Cortex of kidney (tissue), 1 donor: Measurements from ENCODE around the gene NTF4.

Source experiments
- DNase-seq: peaks from one replicate; lab custom pipeline; 2025; lab: John Stamatoyannopoulos, UW

The NTF4 gene

DNA sequence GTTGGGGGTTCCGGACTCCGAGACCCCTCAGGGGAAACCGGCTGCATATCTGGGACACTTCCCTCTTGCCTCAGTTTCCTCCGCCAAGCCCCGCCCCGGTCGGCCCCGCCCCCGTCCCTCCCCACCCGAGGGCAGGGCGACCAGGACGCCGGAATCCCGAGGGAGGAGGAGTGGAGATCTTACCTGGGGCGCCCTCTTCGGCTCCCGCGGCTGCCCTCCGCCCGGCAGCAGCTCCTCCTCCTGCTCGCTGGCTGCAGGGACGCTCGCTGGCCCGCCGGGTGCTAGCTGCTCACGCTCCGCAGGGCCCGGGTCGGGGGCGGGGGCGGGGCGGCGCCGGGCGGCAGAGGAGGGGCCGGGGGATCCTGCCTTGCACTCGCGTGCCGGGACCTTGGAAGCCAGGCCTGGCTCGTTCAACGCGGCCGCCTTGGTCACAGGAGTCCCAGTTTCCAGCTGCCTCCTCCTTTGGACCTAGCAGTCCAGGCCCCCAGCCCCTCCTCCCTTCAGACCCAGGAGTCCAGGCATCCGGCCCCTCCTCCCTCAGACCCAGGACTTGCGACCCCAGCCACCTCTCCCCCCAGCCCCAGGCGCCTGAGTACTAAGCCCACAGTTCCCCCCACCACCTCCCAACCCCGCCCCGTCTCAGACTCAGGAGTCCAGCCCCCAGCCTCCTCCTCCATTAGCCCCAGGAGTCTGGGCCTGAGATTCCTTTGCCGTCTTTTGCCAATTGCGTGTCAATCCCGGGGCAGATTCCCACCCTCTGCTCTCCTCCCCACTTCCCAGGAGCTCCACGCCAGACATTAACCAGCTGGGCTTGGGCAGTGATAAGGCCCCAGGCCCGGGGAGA, at the start of gene NTF4:
Gene NTF4 (minus strand): TSS at position 51 of the 844 bp plus-strand sequence. CDS start 2,821 bp downstream, outside the sequence.
- DNase-seq = no peak

- DNase-seq = no peak
These were observed 49.4 kb upstream of the NTF4 start, which contains the start of gene LIN7B for GRCh38 chr19:49113762-49114629. TSS of gene LIN7B (plus strand) at chr19:49114370. CDS start at chr19:49114405, 35 bp downstream.

- DNase-seq = no peak
These were observed 46.8 kb upstream of the NTF4 start for GRCh38 chr19:49111218-49111998.

- DNase-seq = no peak
These were observed 45.9 kb upstream of the NTF4 start for GRCh38 chr19:49110567-49110966.

DNA sequence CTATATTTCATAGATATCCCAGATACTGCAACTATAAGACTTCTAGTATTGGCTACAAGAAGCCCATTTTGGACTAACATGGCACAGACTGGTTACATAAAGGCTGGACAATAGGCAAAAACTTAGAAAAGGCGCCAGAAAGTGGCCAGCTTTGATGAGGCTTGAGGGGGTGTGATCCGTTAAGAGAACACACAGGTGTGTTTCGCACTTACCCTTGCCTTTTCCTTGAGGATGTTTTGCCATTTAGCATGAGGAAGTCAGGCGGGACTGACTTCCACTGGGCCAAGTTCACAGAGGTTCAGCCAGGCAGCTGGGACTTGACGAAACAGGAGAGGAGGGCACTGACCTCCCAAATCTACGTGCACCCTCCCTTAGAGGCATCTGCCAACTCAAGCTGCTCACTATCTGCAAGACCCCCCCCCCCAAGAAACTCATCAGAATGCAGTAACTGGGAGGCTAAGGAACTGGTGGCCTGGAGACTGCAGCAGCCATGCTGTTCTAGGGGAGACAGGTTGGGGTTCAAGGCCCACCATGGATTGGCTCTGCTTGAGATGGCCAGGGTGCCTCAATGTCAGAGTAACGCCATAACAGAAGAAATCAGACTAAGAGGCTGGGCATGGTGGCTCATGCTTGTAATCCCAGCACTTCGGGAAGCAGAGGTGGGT, 45.1 kb upstream of the NTF4 start:
- no peak for DNase-seq

- DNase-seq = no peak
These were observed 44.4 kb upstream of the NTF4 start for GRCh38 chr19:49109051-49109450.

- no peak for DNase-seq
These were observed 43.2 kb upstream of the NTF4 start for GRCh38 chr19:49107625-49108459.

GRCh38 chr19:49106648-49107135, 42.1 kb upstream of the NTF4 start:
- no peak for DNase-seq

DNA sequence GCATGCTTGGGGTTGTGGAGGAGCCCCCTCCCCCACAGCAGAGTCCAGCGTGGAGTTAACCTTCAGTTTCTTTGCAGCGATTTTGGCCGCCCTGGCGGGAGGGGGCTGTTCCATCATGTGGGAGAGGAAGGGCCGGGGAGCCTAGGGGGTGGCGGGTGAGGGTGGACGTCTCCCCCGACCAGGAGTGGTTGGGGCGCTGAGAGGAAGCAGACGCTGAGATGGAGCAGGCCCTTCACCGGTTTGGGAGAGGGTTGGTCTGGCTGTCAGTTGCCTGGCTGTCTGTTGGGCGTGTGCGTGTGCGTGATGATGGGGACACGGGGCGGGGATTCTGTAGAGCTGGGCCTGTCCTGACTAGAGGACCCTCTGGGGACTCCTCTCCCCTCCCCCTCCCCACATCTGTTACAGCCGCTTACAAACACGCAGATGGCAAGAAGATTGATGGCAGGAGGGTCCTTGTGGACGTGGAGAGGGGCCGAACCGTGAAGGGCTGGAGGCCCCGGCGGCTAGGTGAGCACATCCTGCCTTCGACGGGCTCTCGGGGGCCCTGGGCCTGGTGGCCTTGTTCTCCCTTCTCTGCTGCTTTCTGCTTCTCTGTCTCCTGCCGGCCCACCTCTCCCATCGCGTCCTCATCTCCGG, 39.7 kb upstream of the NTF4 start:
- no peak for DNase-seq

GRCh38 chr19:49103331-49104085, 38.9 kb upstream of the NTF4 start:
- no peak for DNase-seq

DNA sequence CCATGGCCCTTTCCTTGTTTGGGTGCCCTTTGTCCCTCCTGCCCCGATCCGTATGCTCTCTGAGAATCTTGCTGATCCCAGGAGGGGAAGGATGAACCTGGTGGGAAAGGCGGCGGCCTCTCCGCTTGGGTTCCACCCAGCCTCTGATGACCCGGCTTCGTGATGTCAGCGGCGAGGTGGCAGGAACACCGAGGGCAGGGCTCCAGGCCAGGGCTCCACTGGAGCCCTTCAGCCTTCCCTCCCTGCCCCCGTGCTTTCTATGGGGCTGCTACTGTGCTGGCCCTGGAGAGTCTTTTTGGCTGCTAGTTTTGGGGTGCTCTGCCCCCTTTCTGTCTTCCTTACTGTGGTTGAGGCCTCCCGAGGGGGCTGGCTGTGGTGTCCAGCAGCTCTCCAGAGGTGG, 37.7 kb upstream of the NTF4 start:
- no peak for DNase-seq

GRCh38 chr19:49101160-49101559, 36.5 kb upstream of the NTF4 start:
- no peak for DNase-seq

- no peak for DNase-seq
These were observed 34.2 kb upstream of the NTF4 start for GRCh38 chr19:49098795-49099194.

DNA sequence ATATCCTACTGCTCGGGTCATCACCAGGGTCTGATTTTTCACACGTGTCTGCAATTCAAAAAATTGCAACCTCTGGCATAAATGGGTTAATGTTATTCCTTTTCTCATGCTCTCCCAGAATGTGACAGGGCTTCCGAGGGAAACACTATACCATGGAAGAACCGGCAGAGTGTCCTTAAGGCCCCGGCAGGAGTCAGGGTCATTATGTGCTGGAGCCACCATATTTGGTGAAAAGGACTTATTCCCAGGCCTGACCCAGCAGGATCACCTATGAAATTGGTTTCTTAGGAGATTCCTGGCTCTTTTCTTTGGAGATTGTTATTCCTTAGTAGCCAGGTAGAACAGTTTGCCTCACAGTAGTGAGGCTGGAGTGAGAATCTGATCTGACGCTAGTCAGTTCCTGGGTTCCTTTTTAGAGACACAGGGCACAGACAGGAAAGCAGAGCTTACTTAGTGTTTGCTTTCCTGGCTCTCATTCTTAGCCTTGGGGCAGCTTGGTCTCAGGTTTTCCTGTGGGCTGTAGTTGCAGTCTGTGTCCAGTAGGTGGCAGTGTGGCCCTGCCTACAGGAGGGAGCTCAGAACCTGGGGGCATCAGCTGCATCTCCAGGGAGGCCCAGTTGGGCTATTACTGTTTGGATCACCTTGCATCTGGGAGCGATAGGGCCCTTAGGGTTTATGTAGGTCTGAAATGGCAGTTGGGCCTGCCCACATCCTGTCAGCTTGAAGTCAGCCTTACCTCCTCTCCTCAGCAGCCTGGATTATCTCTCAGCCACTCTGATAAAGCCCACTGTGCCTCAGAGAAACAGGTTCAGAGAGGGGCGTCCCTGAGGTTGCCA, 33.1 kb upstream of the NTF4 start:
- no peak for DNase-seq

DNA sequence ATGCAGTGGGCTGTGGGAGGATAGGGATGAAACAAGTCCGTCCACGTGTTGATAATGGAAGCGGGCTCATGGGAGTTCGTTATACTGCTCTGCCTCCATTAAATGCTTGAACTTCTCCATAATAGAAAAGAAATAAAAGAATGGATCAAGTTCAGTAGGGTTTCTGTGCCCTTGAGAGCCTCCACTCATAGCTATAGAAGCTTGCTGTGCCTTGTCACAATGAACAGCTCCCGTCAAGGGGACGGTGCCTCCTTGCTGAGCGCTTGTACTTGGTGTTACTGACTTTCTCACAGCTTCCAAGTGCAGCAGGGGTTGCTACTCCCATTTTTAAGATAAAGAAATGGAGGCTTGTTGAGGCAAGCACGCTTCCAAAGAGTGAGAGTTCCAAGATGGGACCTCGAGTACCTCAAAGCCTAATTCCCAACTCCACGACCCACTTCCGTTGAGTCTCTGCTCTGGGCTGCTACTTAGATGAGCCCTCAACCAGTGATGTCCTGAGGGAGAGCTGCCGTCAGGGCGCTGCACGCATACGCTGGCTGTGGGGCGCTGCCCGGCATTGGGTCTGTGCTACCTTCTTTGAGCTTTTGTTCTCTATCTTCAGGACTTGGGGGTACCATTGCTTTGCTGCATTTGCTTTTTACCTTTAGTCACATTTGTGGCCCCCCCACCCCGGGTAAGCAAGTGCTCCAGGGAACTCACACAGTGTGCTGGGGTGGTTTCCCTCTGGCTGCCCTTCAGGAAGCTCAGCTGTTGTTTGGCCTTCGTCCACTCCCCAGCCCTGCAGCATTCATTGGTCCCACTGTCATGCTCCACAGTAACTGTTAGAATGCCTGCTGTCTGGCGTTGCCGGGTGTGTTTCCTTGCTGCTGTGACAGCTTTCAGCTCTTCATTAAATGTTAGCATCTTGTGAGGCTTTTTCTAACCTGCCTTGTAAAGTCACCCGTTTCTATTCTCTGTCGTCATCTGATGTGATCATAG, 30.2 kb upstream of the NTF4 start:
- no peak for DNase-seq

GRCh38 chr19:49092686-49093085, 28.1 kb upstream of the NTF4 start:
- no peak for DNase-seq
